Liver (tissue), 3 donors: Measurements from ENCODE around the gene IGLON5.

Experiments used
- CTCF ChIP-seq: fragments of 150-350 bp; IDR thresholded peaks from 2 replicates; pipeline ENCODE4 v1.5.1; 2017; ENCODE audit warnings: improper control_type of control experiment, low read depth, low read length; ENCODE audit not compliant: missing input control
- EGR1 ChIP-seq, 2 donors: IDR thresholded peaks; 2 replicates each; pipeline ENCODE4 v1.6.1; 2016 to 2018; ENCODE audit warnings: antibody characterized with exemption in 2 of 2, low read depth in 2 of 2
- FOXA1 ChIP-seq: IDR thresholded peaks from 2 replicates; pipeline ENCODE4 v1.6.1; 2016; ENCODE audit warnings: antibody characterized with exemption
- FOXA2 ChIP-seq: IDR thresholded peaks from 2 replicates; pipeline ENCODE4 v1.6.1; 2016; ENCODE audit warnings: antibody characterized with exemption
- HNF4A ChIP-seq, 2 donors: conservative IDR thresholded peaks; 2 replicates each; pipeline ENCODE4 v1.6.1; 2016; ENCODE audit warnings: antibody characterized with exemption in 2 of 2, mild to moderate bottlenecking in 2 of 2
- JUND ChIP-seq, 2 donors: IDR thresholded peaks; 2 replicates each; pipeline ENCODE4 v1.6.1; 2016; ENCODE audit warnings: antibody characterized with exemption in 2 of 2
- MAX ChIP-seq: IDR thresholded peaks from 2 replicates; pipeline ENCODE4 v1.6.1; 2016; ENCODE audit warnings: antibody characterized with exemption
- RAD21 ChIP-seq, 2 donors: IDR thresholded peaks; 2 replicates each; pipeline ENCODE4 v1.6.1; 2016; ENCODE audit warnings: antibody characterized with exemption in 2 of 2, mild to moderate bottlenecking in 2 of 2
- REST ChIP-seq: IDR thresholded peaks from 2 replicates; pipeline ENCODE4 v1.6.1; 2016; ENCODE audit warnings: antibody characterized with exemption, mild to moderate bottlenecking
- SP1 ChIP-seq: IDR thresholded peaks from 2 replicates; pipeline ENCODE4 v1.6.1; 2018; ENCODE audit warnings: antibody characterized with exemption, mild to moderate bottlenecking
- TAF1 ChIP-seq: conservative IDR thresholded peaks from 2 replicates; pipeline ENCODE4 v1.6.1; 2016; ENCODE audit warnings: antibody characterized with exemption, mild to moderate bottlenecking
- YY1 ChIP-seq: IDR thresholded peaks from 2 replicates; pipeline ENCODE4 v1.6.1; 2016; ENCODE audit warnings: antibody characterized with exemption, mild to moderate bottlenecking
- ZBTB33 ChIP-seq: IDR thresholded peaks from 2 replicates; pipeline ENCODE4 v1.6.1; 2016; ENCODE audit warnings: antibody characterized with exemption
- donor health status: healthy.
- donor health status: healthy.

GRCh38 chr19:51296336-51297093 lies 14.9 kb upstream of the IGLON5 start:
- no peak for TF ChIP-seq CTCF
- no peak for TF ChIP-seq SP1
- no peak for TF ChIP-seq FOXA2
- peak in 1 of 2 donors; percentile 37 for TF ChIP-seq RAD21 (IDR thresholded peaks at IDR 0.05)
- no peak for TF ChIP-seq YY1
- TF ChIP-seq ZBTB33, result no peak
- TF ChIP-seq EGR1 (IDR thresholded peaks at IDR 0.05; ENCODE audit: low read depth in 2 of 2), result no peak
- no peak for TF ChIP-seq TAF1
- TF ChIP-seq HNF4A (conservative IDR thresholded peaks at IDR 0.05), result no peak
- no peak for TF ChIP-seq REST
- TF ChIP-seq MAX, result no peak
- no peak for TF ChIP-seq JUND (IDR thresholded peaks at IDR 0.05)
- no peak for TF ChIP-seq FOXA1
